IPS-18c (cell line): Measurements from ENCODE around the gene MRM2.

Experiments used
- H3K4me3 ChIP-seq: 2 replicates; pipeline ENCODE4 v1.7.0; 2013; ENCODE audit warnings: low read depth, mild to moderate bottlenecking, low read length, moderate library complexity; ENCODE audit not compliant: insufficient read depth
- H3K9me3 ChIP-seq: one replicate; pipeline ENCODE4 v1.6.1; 2013; ENCODE audit warnings: mild to moderate bottlenecking, low read length, moderate library complexity; ENCODE audit not compliant: control insufficient read depth, insufficient read depth

Gene MRM2

GRCh38 chr7:2241580-2242540 is at the start of gene MRM2, which contains the start of gene NUDT1:
TSS of gene MRM2 (minus strand) at chr7:2242205. CDS start at chr7:2242169, 36 bp downstream.
TSS of gene NUDT1 (plus strand) at chr7:2242226. CDS start at chr7:2244575, 2,349 bp downstream.
- Histone ChIP-seq H3K9me3 (peaks cover 2% of the 10 kb centered on the region), H3K4me3 (peak within 1 kb of the TSS; percentile 95)

- H3K4me3 ChIP-seq = no peak overlapping the region
These were observed 48.9 kb upstream of the MRM2 start for GRCh38 chr7:2290877-2291276.

GRCh38 chr7:2289621-2290020 is 47.6 kb upstream of the MRM2 start:
- H3K4me3 ChIP-seq = no peak overlapping the region
- H3K9me3 ChIP-seq = no peaks in the 10 kb centered on the region

More at GRCh38 chr7:2290877-2291276, 48.9 kb upstream of the MRM2 start:
- H3K9me3 ChIP-seq = no peaks in the 10 kb centered on the region

- H3K4me3 ChIP-seq = no peak overlapping the region
- H3K9me3 ChIP-seq = no peaks in the 10 kb centered on the region
These were observed 47.1 kb upstream of the MRM2 start for GRCh38 chr7:2289111-2289586.

- no peak overlapping the region for H3K4me3 ChIP-seq
- H3K9me3 ChIP-seq = no peaks in the 10 kb centered on the region
These were observed 46.5 kb upstream of the MRM2 start for GRCh38 chr7:2288503-2288902.

DNA sequence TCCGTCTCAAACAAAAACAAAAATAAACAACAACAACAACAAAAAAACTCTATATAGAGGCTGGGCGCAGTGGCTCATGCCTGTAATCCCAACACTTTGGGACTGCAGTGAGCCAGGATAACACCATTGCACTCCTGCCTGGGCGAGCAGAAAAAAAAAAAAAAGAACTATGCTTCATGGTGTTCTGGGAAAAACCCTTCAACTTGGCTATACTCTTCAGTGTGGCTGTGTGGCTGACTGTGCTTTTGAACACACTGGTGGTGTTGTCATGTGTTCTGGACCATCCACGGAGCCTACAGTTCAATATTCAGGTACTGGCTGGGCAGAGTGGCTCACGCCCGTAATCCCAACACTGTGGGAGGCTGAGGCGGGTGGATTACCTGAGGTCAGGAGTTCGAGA is 45.7 kb upstream of the MRM2 start:
- no peak overlapping the region for H3K4me3 ChIP-seq
- H3K9me3 ChIP-seq = peaks cover 2% of the 10 kb centered on the region

DNA sequence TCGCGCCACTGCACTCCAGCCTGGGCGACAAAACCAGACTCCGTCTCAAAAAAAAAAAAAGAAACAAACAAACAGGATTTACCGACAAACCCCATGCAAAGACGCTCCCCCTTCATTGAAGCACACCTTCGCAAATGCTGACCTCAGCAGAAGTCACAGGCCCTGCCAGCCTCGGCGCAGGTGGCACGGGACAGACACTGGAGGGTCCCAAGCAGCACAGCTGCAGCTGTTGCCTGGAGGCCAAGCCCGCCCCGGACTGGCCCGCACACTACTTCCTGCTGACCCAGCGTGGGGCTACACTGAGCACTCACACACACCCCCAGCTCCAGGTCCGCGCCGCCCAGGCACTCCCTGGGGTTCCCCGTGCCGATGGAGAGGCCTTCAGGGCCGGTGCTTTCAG is 41.1 kb upstream of the MRM2 start:
- peaks cover 2% of the 10 kb centered on the region for H3K9me3 ChIP-seq
- H3K4me3 ChIP-seq = no peak overlapping the region

DNA sequence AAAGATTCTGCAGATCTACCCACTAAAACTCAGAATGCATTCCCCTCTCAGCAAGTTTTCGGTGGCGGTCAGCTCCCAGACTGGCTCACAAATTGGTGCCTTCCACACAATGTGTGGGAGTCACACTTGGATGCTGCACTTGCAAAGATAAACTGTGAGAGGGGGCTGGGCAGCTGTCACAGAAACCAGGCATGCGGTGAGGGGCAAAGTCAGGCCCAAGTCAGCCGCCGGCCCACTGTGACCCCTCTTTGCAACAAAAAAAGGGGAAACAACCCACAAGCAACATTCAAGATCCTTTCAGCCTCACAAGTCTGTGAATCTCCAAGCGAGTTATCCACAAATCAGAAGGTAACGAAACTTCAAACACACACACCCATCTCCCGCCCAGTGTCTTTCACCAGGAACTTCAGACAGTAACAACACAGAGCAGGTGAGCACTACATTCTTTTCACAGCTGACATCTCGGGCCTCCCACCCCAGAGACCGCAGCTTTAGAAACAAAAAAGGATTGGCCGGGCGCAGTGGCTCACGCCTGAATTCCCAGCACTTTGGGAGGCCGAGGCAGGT is 40.3 kb upstream of the MRM2 start:
- Histone ChIP-seq H3K9me3 (peaks cover 2% of the 10 kb centered on the region), H3K4me3 (no peak overlapping the region)

GRCh38 chr7:2281541-2281940 is 39.5 kb upstream of the MRM2 start:
- Histone ChIP-seq H3K4me3 (no peak overlapping the region), H3K9me3 (peaks cover 2% of the 10 kb centered on the region)

DNA sequence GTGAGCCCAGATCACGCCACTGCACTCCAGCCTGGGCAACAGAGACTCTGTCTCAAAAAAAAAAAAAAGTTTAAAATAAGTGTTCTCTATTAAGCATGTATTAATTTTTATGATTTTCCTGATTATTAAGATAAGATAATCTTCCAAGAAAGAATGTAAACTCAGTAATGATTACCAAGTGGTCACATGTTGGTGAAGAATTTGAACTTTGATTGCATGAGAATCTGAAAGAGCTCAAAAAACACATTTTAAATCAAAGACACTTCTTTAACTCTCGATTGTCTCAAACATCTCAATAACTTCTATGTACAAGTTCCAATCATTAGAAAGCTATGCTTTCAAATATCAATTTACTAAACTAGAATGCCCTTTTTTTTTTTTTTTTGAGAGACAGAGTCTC is 38.4 kb upstream of the MRM2 start:
- H3K9me3 ChIP-seq = peaks cover 4% of the 10 kb centered on the region
- no peak overlapping the region for H3K4me3 ChIP-seq

GRCh38 chr7:2279896-2280295 is 37.9 kb upstream of the MRM2 start:
- Histone ChIP-seq H3K9me3 (peaks cover 4% of the 10 kb centered on the region), H3K4me3 (no peak overlapping the region)

GRCh38 chr7:2278026-2278425 is 36.0 kb upstream of the MRM2 start:
- H3K9me3 ChIP-seq = peaks cover 3% of the 10 kb centered on the region
- no peak overlapping the region for H3K4me3 ChIP-seq

DNA sequence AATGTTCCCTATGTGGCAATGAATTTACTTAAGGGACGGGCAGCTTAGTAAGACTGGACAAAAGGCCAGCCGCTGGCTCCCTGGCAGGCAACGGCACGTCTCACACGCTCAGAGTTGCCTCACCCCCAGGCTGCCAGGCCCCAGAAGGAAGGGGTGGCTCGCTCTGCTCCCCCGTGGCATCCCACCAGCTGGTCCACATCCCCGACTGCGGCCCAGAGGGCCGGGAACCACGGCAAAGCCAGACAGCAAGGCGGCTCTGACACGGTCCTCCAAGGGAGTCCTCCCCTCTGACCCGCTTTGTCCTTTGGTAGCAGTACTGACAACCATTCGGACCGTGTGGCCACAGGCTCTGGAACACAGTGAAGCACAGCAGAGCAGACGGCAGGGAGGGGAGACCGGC is 34.1 kb upstream of the MRM2 start:
- Histone ChIP-seq H3K4me3 (no peak overlapping the region), H3K9me3 (peaks cover 2% of the 10 kb centered on the region)

DNA sequence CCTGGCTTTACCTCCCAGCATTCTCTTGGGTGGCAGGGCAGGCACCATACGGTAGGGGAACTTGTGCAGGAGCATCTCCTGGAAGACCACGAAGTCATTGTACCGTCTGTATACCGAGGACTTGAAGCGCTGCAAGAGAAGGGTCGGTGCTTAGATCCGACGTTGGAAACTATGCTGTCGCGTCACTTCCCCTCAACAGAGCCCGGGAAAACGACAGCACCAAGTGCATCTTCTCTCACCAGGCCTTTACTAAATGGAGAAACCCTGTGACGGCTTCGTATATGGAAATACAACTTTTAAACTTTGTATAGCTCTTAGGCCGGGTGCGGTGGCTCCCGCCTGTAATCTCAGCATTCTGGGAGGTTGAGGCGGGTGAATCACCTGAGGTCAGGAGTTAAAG is 33.1 kb upstream of the MRM2 start:
- Histone ChIP-seq H3K9me3 (peaks cover 2% of the 10 kb centered on the region), H3K4me3 (no peak overlapping the region)

DNA sequence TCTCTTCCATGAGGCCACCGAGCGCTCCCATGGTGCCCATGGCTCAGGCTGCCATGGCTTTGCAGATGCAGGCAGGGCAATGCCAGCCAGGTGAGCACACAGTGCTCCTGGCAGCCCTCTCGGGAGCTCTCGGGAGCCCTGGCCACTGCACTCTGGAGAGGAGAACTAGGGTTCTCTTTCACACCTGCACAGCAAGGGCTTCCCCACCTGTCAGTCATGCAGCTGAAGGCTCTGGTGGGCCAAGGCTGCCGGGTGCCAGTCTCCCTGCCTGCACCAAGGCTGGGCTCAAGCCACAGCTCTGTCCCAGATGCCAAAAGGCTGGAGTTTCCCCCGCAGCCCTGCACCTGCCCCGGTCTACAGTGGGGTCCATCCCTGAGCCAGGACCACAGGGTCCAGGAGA is 32.7 kb upstream of the MRM2 start:
- Histone ChIP-seq H3K4me3 (no peak overlapping the region), H3K9me3 (peaks cover 5% of the 10 kb centered on the region)

- peaks cover 6% of the 10 kb centered on the region for H3K9me3 ChIP-seq
- H3K4me3 ChIP-seq = no peak overlapping the region; the same call in 1 of the 2 replicates
These were observed 31.9 kb upstream of the MRM2 start for GRCh38 chr7:2273866-2274265.

DNA sequence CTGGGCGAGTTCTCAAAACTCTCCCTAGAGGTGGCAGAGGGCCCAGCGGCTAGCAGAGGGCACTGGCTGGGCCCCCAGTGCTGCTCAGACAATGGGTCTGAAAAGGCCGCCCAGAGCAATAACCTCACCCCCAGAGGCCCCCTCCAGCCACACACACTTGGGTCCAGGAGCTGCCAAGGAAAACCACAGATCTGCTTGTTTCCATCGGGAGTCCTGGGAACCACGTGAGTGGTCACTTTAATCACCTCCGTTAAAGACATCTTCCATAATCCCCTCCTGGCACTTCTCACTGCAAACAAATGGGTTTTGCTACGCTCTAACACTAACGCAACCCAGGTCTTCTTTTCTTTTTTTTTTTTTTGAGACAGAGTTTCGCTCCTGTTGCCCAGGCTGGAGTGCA is 30.0 kb upstream of the MRM2 start:
- Histone ChIP-seq H3K9me3 (peaks cover 6% of the 10 kb centered on the region), H3K4me3 (no peak overlapping the region)
